Smooth muscle cell of the brain vasculature (primary cell): ENCODE results near the gene DPYD.

Source experiments
- DNase-seq: peaks from one replicate; pipeline ENCODE4 v3.0.0-alpha.2; 2012; ENCODE audit warnings: low read depth, low spot score

Gene DPYD

GRCh38 chr1:97791251-97791650 is 129.6 kb downstream of the DPYD start:
- DNase-seq: no peak

- DNase-seq: no peak
Measured at GRCh38 chr1:97787231-97787630, 133.6 kb downstream of the DPYD start.

- no peak for DNase-seq
Measured at GRCh38 chr1:97784661-97785060, 136.2 kb downstream of the DPYD start.

GRCh38 chr1:97783751-97784150 is 137.1 kb downstream of the DPYD start:
- DNase-seq: no peak

GRCh38 chr1:97781762-97782337 is 139.0 kb downstream of the DPYD start:
- no peak for DNase-seq

- DNase-seq: no peak
Measured at GRCh38 chr1:97780884-97781283, 139.9 kb downstream of the DPYD start.

- no peak for DNase-seq
Measured at GRCh38 chr1:97778718-97779117, 142.1 kb downstream of the DPYD start.

GRCh38 chr1:97770376-97770775 is 150.5 kb downstream of the DPYD start:
- DNase-seq: no peak

- DNase-seq: no peak
Measured at GRCh38 chr1:97767381-97767780, 153.5 kb downstream of the DPYD start.

- DNase-seq: no peak
Measured at GRCh38 chr1:97764991-97765390, 155.8 kb downstream of the DPYD start.

GRCh38 chr1:97761637-97762036 is 159.2 kb downstream of the DPYD start:
- DNase-seq: no peak

- no peak for DNase-seq
Measured at GRCh38 chr1:97759078-97759477, 161.8 kb downstream of the DPYD start.

- no peak for DNase-seq
Measured at GRCh38 chr1:97758541-97759057, 162.2 kb downstream of the DPYD start.

GRCh38 chr1:97745912-97746311 is 174.9 kb downstream of the DPYD start:
- DNase-seq: no peak

- DNase-seq: no peak
Measured at GRCh38 chr1:97744977-97745376, 175.9 kb downstream of the DPYD start.

- no peak for DNase-seq
Measured at GRCh38 chr1:97743129-97743528, 177.7 kb downstream of the DPYD start.

GRCh38 chr1:97740891-97741290 is 179.9 kb downstream of the DPYD start:
- no peak for DNase-seq

GRCh38 chr1:97739596-97740103 is 181.2 kb downstream of the DPYD start:
- DNase-seq: no peak

GRCh38 chr1:97738270-97738669 is 182.6 kb downstream of the DPYD start:
- no peak for DNase-seq

- no peak for DNase-seq
Measured at GRCh38 chr1:97730271-97730670, 190.6 kb downstream of the DPYD start.

GRCh38 chr1:97728436-97728835 is 192.4 kb downstream of the DPYD start:
- no peak for DNase-seq

- DNase-seq: no peak
Measured at GRCh38 chr1:97727029-97727428, 193.8 kb downstream of the DPYD start.

GRCh38 chr1:97726386-97726785 is 194.4 kb downstream of the DPYD start:
- DNase-seq: no peak

GRCh38 chr1:97721221-97721620 is 199.6 kb downstream of the DPYD start:
- DNase-seq: no peak
